ENCODE measurements around the gene VSTM4.

GRCh38 chr10:49005270-49005669, 110.1 kb downstream of the VSTM4 start:
- TF ChIP-seq CTCF (IDR thresholded peaks at IDR 0.05), result no peak
- no peak for TF ChIP-seq POLR2A (IDR thresholded peaks at IDR 0.05)
- TF ChIP-seq POLR2AphosphoS5 (IDR thresholded peaks at IDR 0.05), result no peak
